CD14-positive monocyte (primary cell): Measurements from ENCODE around the gene ASB1. TPM values are rescaled to one million over a fixed set of nuclear protein-coding genes. Genes with fewer than 3 reads are reported as not detected.

ENCODE experiments used
- DNase-seq, 3 donors: peaks; one replicate each; pipeline ENCODE4 v3.0.0-alpha.2; 2011 to 2022
- H2AFZ ChIP-seq: 2 replicates; pipeline ENCODE4 v1.6.0; 2012; ENCODE audit warnings: mild to moderate bottlenecking, low read depth, low read length, inconsistent platforms; ENCODE audit not compliant: insufficient read depth, poor library complexity, severe bottlenecking
- H3K27ac ChIP-seq, 2 donors: 1 replicate in 1 of 2; 2 replicates in 1 of 2; pipeline ENCODE4 v1.5.1; 2012 to 2013; ENCODE audit warnings: low read length in 2 of 2, control low read depth in 1 of 2, inconsistent platforms in 1 of 2, low read depth in 1 of 2, mild to moderate bottlenecking in 1 of 2
- H3K27me3 ChIP-seq, 2 donors: one replicate each; pipeline versions ENCODE4 v1.6.0 to v1.6.1; 2011 to 2013; ENCODE audit warnings: low read length in 2 of 2; ENCODE audit not compliant: control insufficient read depth in 2 of 2, insufficient read depth in 2 of 2
- H3K36me3 ChIP-seq, 2 donors: replicated peaks in 1 of 2; 1 replicate in 1 of 2; 2 replicates in 1 of 2; pipeline versions ENCODE4 v1.5.1 to v1.6.1; 2012 to 2013; ENCODE audit warnings: low read length in 2 of 2, control low read depth in 1 of 2, inconsistent platforms in 1 of 2, mild to moderate bottlenecking in 1 of 2; ENCODE audit not compliant: insufficient read depth in 2 of 2, control insufficient read depth in 1 of 2
- H3K4me1 ChIP-seq, 2 donors: 1 replicate in 1 of 2; 2 replicates in 1 of 2; pipeline versions ENCODE4 v1.5.1 to v1.6.1; 2012 to 2013; ENCODE audit warnings: low read length in 2 of 2, control low read depth in 1 of 2, inconsistent platforms in 1 of 2, mild to moderate bottlenecking in 1 of 2, moderate library complexity in 1 of 2; ENCODE audit not compliant: insufficient read depth in 2 of 2, control insufficient read depth in 1 of 2
- H3K4me2 ChIP-seq: replicated peaks from 2 replicates; pipeline ENCODE3; 2012; ENCODE audit warnings: low read length, moderate library complexity, mild to moderate bottlenecking; ENCODE audit not compliant: poor library complexity, severe bottlenecking; ENCODE audit errors: extremely low read depth
- H3K4me3 ChIP-seq, 3 experiments: fragments of 200-600 bp in 1 of 3; sonication (generic) in 1 of 3; replicated peaks in 1 of 3; 1 replicate in 2 of 3; 2 replicates in 1 of 3; pipeline ENCODE4 v1.5.1; 2011 to 2013; ENCODE audit warnings: low read length in 3 of 3, mild to moderate bottlenecking in 3 of 3, control low read depth in 2 of 3, low read depth in 2 of 3, inconsistent platforms in 1 of 3, moderate library complexity in 1 of 3
- H3K79me2 ChIP-seq: 2 replicates; pipeline ENCODE4 v1.6.0; 2012; ENCODE audit warnings: mild to moderate bottlenecking, control low read depth, inconsistent platforms, low read length, moderate library complexity; ENCODE audit not compliant: insufficient read depth
- H3K9ac ChIP-seq: 2 replicates; pipeline ENCODE4 v1.6.0; 2017; ENCODE audit warnings: low read length, mild to moderate bottlenecking; ENCODE audit not compliant: insufficient read depth, poor library complexity, severe bottlenecking
- H3K9me3 ChIP-seq, 2 donors: replicated peaks in 1 of 2; 1 replicate in 1 of 2; 2 replicates in 1 of 2; pipeline versions ENCODE4 v1.5.1 to v1.6.1; 2012 to 2013; ENCODE audit warnings: low read length in 2 of 2, control low read depth in 1 of 2; ENCODE audit not compliant: control insufficient read depth in 1 of 2, insufficient read depth in 1 of 2
- H4K20me1 ChIP-seq: 2 replicates; pipeline ENCODE4 v1.6.0; 2012; ENCODE audit warnings: mild to moderate bottlenecking, low read length, control low read depth, moderate library complexity; ENCODE audit not compliant: insufficient read depth
- H3K27ac Mint-ChIP-seq, 7 donors: one replicate each; pipeline ENCODE4 v1.8.0; 2020; ENCODE audit warnings: mild to moderate bottlenecking in 7 of 7, mixed read lengths in 7 of 7, moderate library complexity in 6 of 7, inconsistent platforms in 2 of 7
- H3K27me3 Mint-ChIP-seq, 3 donors: one replicate each; pipeline ENCODE4 v1.8.0; 2021 to 2022; ENCODE audit warnings: low read depth in 3 of 3, mild to moderate bottlenecking in 3 of 3, mixed read lengths in 3 of 3, moderate library complexity in 3 of 3, inconsistent platforms in 1 of 3
- H3K36me3 Mint-ChIP-seq, 2 donors: one replicate each; pipeline ENCODE4 v1.8.0; 2020; ENCODE audit warnings: mixed read lengths in 2 of 2, inconsistent platforms in 1 of 2, mild to moderate bottlenecking in 1 of 2
- H3K4me1 Mint-ChIP-seq: one replicate; pipeline ENCODE4 v1.8.0; 2020; ENCODE audit warnings: mild to moderate bottlenecking, mixed read lengths
- H3K4me3 Mint-ChIP-seq, 2 donors: one replicate each; pipeline ENCODE4 v1.8.0; 2020; ENCODE audit warnings: mild to moderate bottlenecking in 2 of 2, mixed read lengths in 2 of 2, moderate library complexity in 1 of 2
- H3K9me3 Mint-ChIP-seq, 7 donors: one replicate each; pipeline ENCODE4 v1.8.0; 2020 to 2022; ENCODE audit warnings: mixed read lengths in 7 of 7, mild to moderate bottlenecking in 6 of 7, moderate library complexity in 6 of 7, inconsistent platforms in 2 of 7
- WGBS: methylation state at CpG from one replicate; pipeline ENCODE4 v1.1.5; 2013; ENCODE audit warnings: missing lambda C conversion rate; ENCODE audit not compliant: insufficient coverage; 5-methylcytosine and 5-hydroxymethylcytosine counted together
- intact Hi-C, 2 donors: fragments of 100-400 bp; cut with micrococcal nuclease; formaldehyde crosslinking; loops; one replicate each; pipeline versions ENCODE4 v1.15.0 to v1.15.1; 2023
- polyA plus RNA-seq, 3 donors: library from polyadenylated mRNA; depleted of rRNA in 1 of 3; unstranded in 2 of 3; stranded (reverse) in 1 of 3; fragments of 300-500 nt in 2 of 3; fragments of >200 nt in 1 of 3; fragmentation: Illumina TruSeq in 2 of 3; gene quantifications; 1 replicate in 2 of 3; 2 replicates in 1 of 3; pipeline ENCODE4 v1.2.3, GENCODE V29; 2012 to 2021
- TF ChIP-seq, protein P1 (sequence below): fragments of 200-600 bp; IDR thresholded peaks from one replicate; pipeline ENCODE4 v1.8.0; 2022; ENCODE audit warnings: antibody characterized with exemption, mild to moderate bottlenecking

ASB1 gene
- polyA plus RNA-seq, 3 donors = 15.1 to 22.0 (median 16.0) TPM

GRCh38 chr2:238467062-238467461, 40.3 kb downstream of the ASB1 start:
- Histone ChIP-seq H4K20me1 (no peaks in the 10 kb centered on the region), H3K4me1 (no peaks in the 10 kb centered on the region), H3K4me3 (no peak overlapping the region), H3K4me2 (no peak overlapping the region), H3K79me2 (no peaks in the 10 kb centered on the region), H3K9me3 (peaks cover 0 to 3% of the 10 kb centered on the region in 2 donors), H3K27ac (no peak overlapping the region), H2AFZ (no peak overlapping the region), H3K27me3 (no peaks in the 10 kb centered on the region), H3K9ac (no peak overlapping the region), H3K36me3 (no peaks in the 10 kb centered on the region)
- Mint-ChIP-seq H3K4me3 (no peak overlapping the region), H3K9me3 (peaks cover 7 to 20% (median 16%) of the 10 kb centered on the region in 7 donors), H3K4me1 (peaks cover 1% of the 10 kb centered on the region), H3K27ac (no peak overlapping the region), H3K36me3 (no peaks in the 10 kb centered on the region), H3K27me3 (peaks cover 0 to 7% (median 7%) of the 10 kb centered on the region in 3 donors)
- no peak for DNase-seq
- intact Hi-C loops = no loop called here
- WGBS = 100% methylated on average over 2 of the region's 4 CpGs
- TF ChIP-seq, protein P1, sequence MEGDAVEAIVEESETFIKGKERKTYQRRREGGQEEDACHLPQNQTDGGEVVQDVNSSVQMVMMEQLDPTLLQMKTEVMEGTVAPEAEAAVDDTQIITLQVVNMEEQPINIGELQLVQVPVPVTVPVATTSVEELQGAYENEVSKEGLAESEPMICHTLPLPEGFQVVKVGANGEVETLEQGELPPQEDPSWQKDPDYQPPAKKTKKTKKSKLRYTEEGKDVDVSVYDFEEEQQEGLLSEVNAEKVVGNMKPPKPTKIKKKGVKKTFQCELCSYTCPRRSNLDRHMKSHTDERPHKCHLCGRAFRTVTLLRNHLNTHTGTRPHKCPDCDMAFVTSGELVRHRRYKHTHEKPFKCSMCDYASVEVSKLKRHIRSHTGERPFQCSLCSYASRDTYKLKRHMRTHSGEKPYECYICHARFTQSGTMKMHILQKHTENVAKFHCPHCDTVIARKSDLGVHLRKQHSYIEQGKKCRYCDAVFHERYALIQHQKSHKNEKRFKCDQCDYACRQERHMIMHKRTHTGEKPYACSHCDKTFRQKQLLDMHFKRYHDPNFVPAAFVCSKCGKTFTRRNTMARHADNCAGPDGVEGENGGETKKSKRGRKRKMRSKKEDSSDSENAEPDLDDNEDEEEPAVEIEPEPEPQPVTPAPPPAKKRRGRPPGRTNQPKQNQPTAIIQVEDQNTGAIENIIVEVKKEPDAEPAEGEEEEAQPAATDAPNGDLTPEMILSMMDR = no peak

GRCh38 chr2:238467792-238468191, 41.1 kb downstream of the ASB1 start:
- no peaks in the 10 kb centered on the region for H3K36me3 ChIP-seq
- H3K4me3 Mint-ChIP-seq = no peak overlapping the region
- H2AFZ ChIP-seq = no peak overlapping the region
- H3K27ac Mint-ChIP-seq = no peak overlapping the region
- H3K9ac ChIP-seq = no peak overlapping the region
- peaks cover 0 to 8% (median 7%) of the 10 kb centered on the region in 3 donors for H3K27me3 Mint-ChIP-seq
- no peaks in the 10 kb centered on the region for H3K79me2 ChIP-seq
- no peaks in the 10 kb centered on the region for H3K4me1 Mint-ChIP-seq
- no peaks in the 10 kb centered on the region for H3K4me1 ChIP-seq
- H3K4me3 ChIP-seq = no peak overlapping the region
- DNase-seq = no peak
- no peak overlapping the region for H3K27ac ChIP-seq
- peaks cover 14 to 27% (median 23%) of the 10 kb centered on the region in 7 donors for H3K9me3 Mint-ChIP-seq
- no peaks in the 10 kb centered on the region for H3K36me3 Mint-ChIP-seq
- no peaks in the 10 kb centered on the region for H3K27me3 ChIP-seq
- intact Hi-C loops = no loop called here
- H3K4me2 ChIP-seq = no peak overlapping the region
- no CpG with 5 or more reads among the region's 1 CpG for WGBS
- peaks cover 4 to 5% of the 10 kb centered on the region in 2 donors for H3K9me3 ChIP-seq
- H4K20me1 ChIP-seq = no peaks in the 10 kb centered on the region
- TF ChIP-seq, protein P1 = no peak
